ENCODE data around the gene MYLK4. TPM values are rescaled to one million over a fixed set of nuclear protein-coding genes. Genes with fewer than 3 reads are reported as not detected.

Gene MYLK4
- polyA plus RNA-seq, 1 donor from 2014 or later, result 1.3 TPM

GRCh38 chr6:2737885-2738284 is 12.8 kb downstream of the MYLK4 start:
- H3K36me3 ChIP-seq (ENCODE audit: insufficient read depth, low read length), result no peaks in the 10 kb centered on the region
- H2AFZ ChIP-seq (ENCODE audit: low read depth, low read length), result no peak overlapping the region
- H4K20me1 ChIP-seq (ENCODE audit: insufficient read depth), result no peaks in the 10 kb centered on the region
- no peaks in the 10 kb centered on the region for H3K79me2 ChIP-seq (replicated peaks; ENCODE audit: insufficient read depth, low read length)
- no peak overlapping the region for H3K27ac ChIP-seq (ENCODE audit: low read length)
- H3K9ac ChIP-seq (ENCODE audit: low read length), result no peak overlapping the region
- H3K4me2 ChIP-seq (ENCODE audit: low read length), result no peak overlapping the region
- H3K27me3 ChIP-seq (ENCODE audit: insufficient read depth, low read depth, low read length), result no peaks in the 10 kb centered on the region
- TF ChIP-seq POLR2AphosphoS5 (IDR thresholded peaks at IDR 0.05), result no peak
- no peak for TF ChIP-seq SMC3 (conservative IDR thresholded peaks at IDR 0.05; ENCODE audit: poor library complexity)
- TF ChIP-seq CTCF (IDR thresholded peaks at IDR 0.05; ENCODE audit: poor library complexity, severe bottlenecking), result no peak
- TF ChIP-seq REST (IDR thresholded peaks at IDR 0.05; ENCODE audit: borderline replicate concordance), result no peak
- H3K4me3 ChIP-seq (ENCODE audit: low read length), result no peak overlapping the region
- H3F3A ChIP-seq (ENCODE audit: insufficient read depth, low read length, poor library complexity, severe bottlenecking), result no peaks in the 10 kb centered on the region
- no peaks in the 10 kb centered on the region for H3K9me3 ChIP-seq (ENCODE audit: low read length)
- no peaks in the 10 kb centered on the region for H3K9me2 ChIP-seq (ENCODE audit: insufficient read depth, low read length)

- Histone ChIP-seq H3K9ac (ENCODE audit: low read length) (no peak overlapping the region), H3K9me3 (ENCODE audit: low read length) (no peaks in the 10 kb centered on the region), H3K4me3 (ENCODE audit: low read length) (no peak overlapping the region), H3K4me2 (ENCODE audit: low read length) (no peak overlapping the region), H3K27ac (ENCODE audit: low read length) (no peak overlapping the region), H2AFZ (ENCODE audit: low read depth, low read length) (no peak overlapping the region), H4K20me1 (ENCODE audit: insufficient read depth) (no peaks in the 10 kb centered on the region), H3K36me3 (ENCODE audit: insufficient read depth, low read length) (no peaks in the 10 kb centered on the region), H3K9me2 (ENCODE audit: insufficient read depth, low read length) (no peaks in the 10 kb centered on the region), H3K79me2 (replicated peaks; ENCODE audit: insufficient read depth, low read length) (no peaks in the 10 kb centered on the region), H3F3A (ENCODE audit: insufficient read depth, low read length, poor library complexity, severe bottlenecking) (no peaks in the 10 kb centered on the region), H3K27me3 (ENCODE audit: insufficient read depth, low read depth, low read length) (no peaks in the 10 kb centered on the region)
- TF ChIP-seq SMC3 (conservative IDR thresholded peaks at IDR 0.05; ENCODE audit: poor library complexity), result no peak
Measured at GRCh38 chr6:2734488-2735166, 16.1 kb downstream of the MYLK4 start.

GRCh38 chr6:2733736-2734480 is 16.8 kb downstream of the MYLK4 start:
- H3K27me3 ChIP-seq (ENCODE audit: insufficient read depth, low read depth, low read length), result no peaks in the 10 kb centered on the region
- no peaks in the 10 kb centered on the region for H3K9me3 ChIP-seq (ENCODE audit: low read length)
- no peak overlapping the region for H2AFZ ChIP-seq (ENCODE audit: low read depth, low read length)
- H3K36me3 ChIP-seq (ENCODE audit: insufficient read depth, low read length), result no peaks in the 10 kb centered on the region
- no peak for TF ChIP-seq TAF1 (IDR thresholded peaks at IDR 0.05; ENCODE audit: low read depth)
- no peak for TF ChIP-seq EP300 (conservative IDR thresholded peaks at IDR 0.05; ENCODE audit: poor library complexity, severe bottlenecking)
- TF ChIP-seq REST (IDR thresholded peaks at IDR 0.05; ENCODE audit: borderline replicate concordance), result no peak
- TF ChIP-seq CTCF (IDR thresholded peaks at IDR 0.05; ENCODE audit: poor library complexity, severe bottlenecking), result no peak
- TF ChIP-seq MXI1 (conservative IDR thresholded peaks at IDR 0.05; ENCODE audit: poor library complexity, severe bottlenecking), result no peak
- no peak for TF ChIP-seq SMC3 (conservative IDR thresholded peaks at IDR 0.05; ENCODE audit: poor library complexity)
- no peak for TF ChIP-seq POLR2AphosphoS5 (IDR thresholded peaks at IDR 0.05)
- TF ChIP-seq EZH2 (IDR thresholded peaks at IDR 0.05; ENCODE audit: borderline replicate concordance, insufficient read depth, low read length, poor library complexity, severe bottlenecking), result no peak
- no peak for TF ChIP-seq RAD21 (conservative IDR thresholded peaks at IDR 0.05)
- H3K9ac ChIP-seq (ENCODE audit: low read length), result no peak overlapping the region
- no peaks in the 10 kb centered on the region for H3F3A ChIP-seq (ENCODE audit: insufficient read depth, low read length, poor library complexity, severe bottlenecking)
- no peak overlapping the region for H3K27ac ChIP-seq (ENCODE audit: low read length)
- no peaks in the 10 kb centered on the region for H4K20me1 ChIP-seq (ENCODE audit: insufficient read depth)
- H3K4me3 ChIP-seq (ENCODE audit: low read length), result no peak overlapping the region
- H3K9me2 ChIP-seq (ENCODE audit: insufficient read depth, low read length), result no peaks in the 10 kb centered on the region
- H3K4me2 ChIP-seq (ENCODE audit: low read length), result no peak overlapping the region
- H3K79me2 ChIP-seq (replicated peaks; ENCODE audit: insufficient read depth, low read length), result no peaks in the 10 kb centered on the region
